HG03097 (cell line): ENCODE data around the gene TM9SF3.

Experiments
- ATAC-seq: cut with Tn5 transposase; IDR thresholded peaks from one replicate; pipeline ENCODE4 v1.9.1; 2021; ENCODE audit not compliant: unreplicated experiment, low FRiP score

The TM9SF3 gene

GRCh38 chr10:96586419-96587263, at the start of gene TM9SF3:
Gene TM9SF3, minus strand, starts transcription at chr10:96587012. Its CDS starts 177 bp downstream, at chr10:96586835.
- ATAC-seq, result peak; percentile 63

- ATAC-seq, result no peak
Measured at GRCh38 chr10:96636551-96636950, 49.7 kb upstream of the TM9SF3 start.

- ATAC-seq, result no peak
Measured at GRCh38 chr10:96632974-96633710, 46.3 kb upstream of the TM9SF3 start.

GRCh38 chr10:96627292-96627691, 40.5 kb upstream of the TM9SF3 start:
- ATAC-seq, result no peak

- no peak for ATAC-seq
Measured at GRCh38 chr10:96626795-96627194, 40.0 kb upstream of the TM9SF3 start.

- ATAC-seq, result no peak
Measured at GRCh38 chr10:96625173-96625572, 38.4 kb upstream of the TM9SF3 start.

GRCh38 chr10:96622013-96622787, 35.4 kb upstream of the TM9SF3 start:
- ATAC-seq, result no peak

- ATAC-seq, result no peak
Measured at GRCh38 chr10:96619796-96620773, 33.3 kb upstream of the TM9SF3 start.

- ATAC-seq, result no peak
Measured at GRCh38 chr10:96619120-96619519, 32.3 kb upstream of the TM9SF3 start.

GRCh38 chr10:96618653-96619052, 31.8 kb upstream of the TM9SF3 start:
- ATAC-seq, result no peak

GRCh38 chr10:96616961-96617360, 30.1 kb upstream of the TM9SF3 start:
- ATAC-seq, result no peak

- ATAC-seq, result no peak
Measured at GRCh38 chr10:96614515-96614914, 27.7 kb upstream of the TM9SF3 start.

- no peak for ATAC-seq
Measured at GRCh38 chr10:96613576-96613975, 26.8 kb upstream of the TM9SF3 start.

- no peak for ATAC-seq
Measured at GRCh38 chr10:96612055-96612830, 25.4 kb upstream of the TM9SF3 start.

GRCh38 chr10:96610817-96611216, 24.0 kb upstream of the TM9SF3 start:
- ATAC-seq, result no peak

- no peak for ATAC-seq
Measured at GRCh38 chr10:96609510-96609909, 22.7 kb upstream of the TM9SF3 start.

GRCh38 chr10:96608805-96609204, 22.0 kb upstream of the TM9SF3 start:
- ATAC-seq, result no peak

GRCh38 chr10:96608262-96608661, 21.4 kb upstream of the TM9SF3 start:
- ATAC-seq, result no peak

GRCh38 chr10:96606946-96607345, 20.1 kb upstream of the TM9SF3 start:
- no peak for ATAC-seq
